NCI-H82 (cell line): ENCODE measurements around the gene PRKCI.
A peak's percentile ranks its signal among the peaks of the same experiment; 100 is the strongest.
"Not testable (repeated sequence)": the region's sequence is repeated elsewhere in the genome, so short reads cannot be mapped to it uniquely, and the experiment has no call there.

Experiments
- DNase-seq: peaks from one replicate; lab custom pipeline; 2025; lab: John Stamatoyannopoulos, UW

The PRKCI gene

DNA sequence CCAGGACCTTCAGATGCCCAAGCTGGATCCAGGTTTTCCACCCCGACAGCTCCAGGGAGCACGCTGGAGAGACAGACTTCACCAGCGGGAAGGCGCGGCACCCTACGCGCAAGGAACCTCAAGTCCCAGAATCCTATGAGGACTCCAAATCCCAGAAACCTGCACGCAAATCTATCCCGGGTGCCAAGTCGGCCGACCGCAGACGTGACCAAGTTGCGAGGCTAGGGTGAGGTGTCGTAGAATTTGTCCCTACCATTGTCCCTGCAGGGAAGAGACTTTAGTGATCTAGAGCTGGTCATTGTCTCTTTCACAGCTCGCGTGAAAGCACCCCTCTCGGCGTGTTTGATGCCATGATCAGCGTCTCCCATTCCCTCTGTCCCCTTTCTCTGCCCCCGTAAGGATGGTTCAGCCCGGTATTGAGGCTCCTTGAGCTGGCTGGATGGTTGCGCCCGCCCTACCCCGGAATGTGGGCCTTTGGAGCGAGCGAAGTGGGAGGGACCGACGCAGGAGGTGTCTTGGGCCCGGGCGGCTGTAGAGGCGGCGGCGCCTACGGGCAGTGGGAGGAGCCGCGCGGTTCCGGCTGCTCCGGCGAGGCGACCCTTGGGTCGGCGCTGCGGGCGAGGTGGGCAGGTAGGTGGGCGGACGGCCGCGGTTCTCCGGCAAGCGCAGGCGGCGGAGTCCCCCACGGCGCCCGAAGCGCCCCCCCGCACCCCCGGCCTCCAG, at the start of gene PRKCI:
TSS of gene PRKCI (plus strand) at position 501 of the 723 bp plus-strand sequence. CDS start 246 bp downstream, outside the sequence.
- DNase-seq = peak; percentile 99

DNA sequence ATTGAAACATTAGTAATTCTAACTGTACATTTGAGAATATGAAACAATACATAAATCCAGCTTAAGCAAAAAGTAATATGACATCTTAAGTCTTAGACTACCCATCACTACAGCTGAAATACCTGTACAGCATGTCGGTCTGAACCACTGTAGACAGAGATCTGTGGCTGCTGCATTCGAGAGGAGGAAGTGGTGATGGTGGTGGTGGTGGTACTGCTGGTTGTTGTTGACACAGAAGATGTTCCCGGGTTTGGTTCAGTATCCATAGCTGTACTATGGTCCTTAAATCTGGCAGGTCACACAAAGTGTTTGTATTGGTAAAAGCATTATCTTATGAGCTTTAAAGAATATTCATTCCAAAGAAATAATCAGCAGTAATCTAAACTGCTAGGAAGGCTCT, 43.6 kb upstream of the PRKCI start:
- DNase-seq = no peak

- DNase-seq = no peak
Observed at GRCh38 chr3:170179432-170179831, 42.8 kb upstream of the PRKCI start.

DNA sequence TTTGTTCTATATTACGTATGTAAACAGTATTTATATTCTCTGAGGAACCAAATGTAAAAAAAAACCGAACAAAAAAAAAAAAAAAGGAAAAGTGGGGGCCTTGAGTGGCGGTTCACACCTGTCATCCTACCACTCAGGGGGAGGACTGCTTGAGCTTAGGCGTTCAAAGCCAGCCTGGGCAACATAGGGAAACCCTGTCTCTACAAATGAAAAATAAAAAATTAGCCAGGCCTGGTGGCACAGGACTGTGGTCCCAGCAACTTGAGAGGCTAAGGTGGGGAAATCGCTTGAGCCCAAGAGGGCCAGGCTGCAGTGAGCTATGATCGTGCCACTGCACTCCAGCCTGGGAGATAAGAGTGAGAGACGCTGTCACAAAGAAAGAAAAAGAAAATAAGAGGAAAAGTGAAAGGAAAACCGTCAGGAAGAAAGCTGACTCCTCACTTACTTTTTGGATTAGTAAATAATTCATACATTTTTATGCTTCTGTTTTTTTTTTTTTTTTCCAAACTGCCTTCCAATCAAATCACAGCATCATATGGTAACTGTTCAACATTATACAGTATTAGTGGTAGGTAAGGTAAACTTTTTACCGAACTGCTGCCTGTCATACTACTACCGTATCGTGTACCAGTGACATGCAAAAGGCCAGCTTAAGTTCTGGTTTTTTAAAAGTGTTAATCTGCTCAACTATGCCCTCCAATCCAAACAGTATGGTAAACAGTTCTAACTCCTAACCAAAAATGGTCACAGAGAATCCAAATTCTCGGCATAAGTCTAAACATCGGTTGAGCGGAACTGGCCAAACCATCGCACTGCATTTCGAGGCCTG, 41.9 kb upstream of the PRKCI start:
- DNase-seq = peak; percentile 32

GRCh38 chr3:170180908-170181885, 41.0 kb upstream of the PRKCI start, which contains the start of gene PHC3:
Gene PHC3, minus strand, starts transcription at chr3:170181733. Its CDS starts 18 bp downstream, at chr3:170181715.
- DNase-seq = peak; percentile 98

GRCh38 chr3:170189398-170190256, 32.6 kb upstream of the PRKCI start:
- no peak for DNase-seq

- DNase-seq = not testable (repeated sequence)
Observed at GRCh38 chr3:170195759-170196158, 26.5 kb upstream of the PRKCI start.

DNA sequence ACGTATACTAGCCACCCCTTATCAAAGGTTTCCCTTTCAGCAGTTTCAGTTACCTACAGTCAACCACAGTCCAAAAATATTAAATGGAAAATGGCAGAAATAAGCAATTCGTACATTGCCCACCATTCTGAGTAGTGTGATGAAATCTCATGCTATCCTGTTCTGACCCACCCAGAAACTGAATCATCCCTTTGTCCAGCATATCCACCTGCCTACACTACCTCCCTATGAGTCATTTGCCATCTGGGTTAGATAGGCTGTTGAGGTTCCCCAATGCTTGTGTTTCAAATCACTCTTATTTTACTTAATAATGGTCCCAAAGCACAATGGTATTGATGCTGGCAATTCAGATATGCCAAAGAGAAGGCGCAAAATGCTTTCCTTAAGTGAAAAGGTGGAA, 25.4 kb upstream of the PRKCI start:
- DNase-seq = no peak

GRCh38 chr3:170200987-170201386, 21.2 kb upstream of the PRKCI start:
- no peak for DNase-seq

GRCh38 chr3:170201527-170201926, 20.7 kb upstream of the PRKCI start:
- DNase-seq = no peak

DNA sequence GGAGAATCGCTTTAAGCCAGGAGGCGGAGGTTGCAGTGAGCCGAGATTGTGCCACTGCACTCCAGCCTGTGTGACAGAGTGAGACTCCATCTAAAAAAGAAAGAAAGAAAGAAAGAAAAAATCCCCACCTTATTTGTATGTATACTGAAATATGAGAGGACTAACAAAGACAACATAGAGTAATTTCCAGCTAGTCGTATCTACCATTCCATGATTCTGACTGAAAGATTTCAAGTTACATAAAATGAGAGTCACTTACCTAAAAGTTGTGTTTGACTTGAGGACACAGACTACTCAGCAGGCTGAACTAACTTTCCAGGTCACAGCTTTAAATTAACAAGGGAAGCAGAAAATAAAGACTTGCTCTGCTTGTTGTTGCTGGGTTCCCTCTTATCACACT, 18.8 kb upstream of the PRKCI start:
- no peak for DNase-seq

- no peak for DNase-seq
Observed at GRCh38 chr3:170204023-170204472, 18.2 kb upstream of the PRKCI start.

DNA sequence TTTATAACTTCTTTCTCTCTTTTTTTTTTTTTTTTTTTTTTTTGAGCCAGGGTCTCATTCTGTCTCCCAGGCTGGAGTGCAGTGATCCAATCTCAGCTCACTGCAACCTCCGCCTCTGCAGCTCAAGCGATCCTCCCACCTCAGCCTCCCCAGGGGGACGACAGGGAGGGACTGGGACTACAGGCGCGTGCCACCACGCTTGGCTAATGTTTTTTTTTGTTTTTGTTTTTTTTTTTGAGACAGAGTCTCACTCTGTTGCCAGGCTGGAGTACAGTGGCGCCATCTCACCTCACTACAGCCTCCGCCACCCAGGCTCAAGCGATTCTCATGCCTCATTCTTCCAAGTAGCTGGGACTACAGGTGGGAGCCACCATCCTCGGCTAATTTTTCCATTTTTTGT, 17.7 kb upstream of the PRKCI start:
- DNase-seq = no peak

DNA sequence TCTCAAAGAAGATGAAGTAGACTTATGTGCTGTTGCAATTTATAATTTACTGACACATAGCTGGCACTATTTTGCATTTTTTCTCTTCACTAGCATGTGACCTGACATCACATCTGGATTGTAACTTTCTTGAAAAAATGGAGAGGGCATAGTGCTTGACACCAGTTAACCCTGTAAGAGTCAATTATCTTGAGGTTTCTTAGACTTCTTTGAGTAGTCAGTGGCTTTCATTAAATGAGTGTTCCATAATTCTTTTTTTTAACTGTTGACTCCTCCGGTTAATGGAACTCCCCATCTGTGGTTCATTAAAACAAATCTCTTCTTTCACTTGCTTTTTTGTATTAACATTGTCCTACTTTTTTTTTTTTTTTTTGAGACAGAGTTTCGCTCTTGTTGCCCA, 16.9 kb upstream of the PRKCI start:
- no peak for DNase-seq

GRCh38 chr3:170206164-170206762, 16.0 kb upstream of the PRKCI start:
- not testable (repeated sequence) for DNase-seq

- DNase-seq = no peak
Observed at GRCh38 chr3:170207717-170208116, 14.5 kb upstream of the PRKCI start.

DNA sequence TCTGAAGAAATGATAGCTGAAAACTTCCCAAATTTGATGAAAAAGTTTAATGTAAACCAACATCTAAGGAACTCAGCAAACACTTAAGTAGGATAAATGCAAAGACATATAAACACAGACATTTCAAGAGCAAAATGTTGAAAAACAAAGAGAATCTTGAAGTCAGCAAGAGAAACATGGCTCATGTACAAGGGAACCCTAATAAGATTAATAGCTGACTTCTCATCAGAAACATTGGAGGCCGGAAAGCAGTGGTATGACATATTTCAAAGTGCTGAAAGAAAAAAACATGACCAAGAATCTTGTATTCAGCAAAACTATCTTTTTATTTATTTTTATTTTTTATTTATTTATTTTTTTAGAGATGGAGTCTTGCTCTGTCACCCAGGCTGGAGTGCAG, 10.6 kb upstream of the PRKCI start:
- no peak for DNase-seq

- DNase-seq = no peak
Observed at GRCh38 chr3:170219850-170220249, 2.4 kb upstream of the PRKCI start.

DNA sequence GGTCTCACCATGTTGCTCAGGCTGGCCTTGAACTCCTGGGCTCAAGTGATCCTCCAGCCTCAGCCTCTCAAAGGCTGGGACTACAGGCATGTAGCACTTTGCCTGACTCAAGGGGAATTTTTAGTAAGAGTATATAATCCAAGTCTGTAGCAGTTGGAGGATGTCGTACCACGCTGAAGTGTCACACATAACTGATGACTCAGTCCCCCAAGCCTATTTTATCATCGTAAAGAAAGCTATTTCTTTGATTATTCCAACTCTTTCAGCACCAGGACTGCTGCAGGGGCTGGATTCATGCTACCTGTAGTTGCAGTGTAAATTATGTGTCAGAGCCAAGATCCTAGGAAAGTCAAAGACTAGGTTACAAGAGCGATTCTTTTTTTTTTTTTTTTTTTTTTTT, 1.4 kb upstream of the PRKCI start:
- no peak for DNase-seq
